Stimulated activated CD8-positive, alpha-beta memory T cell treated with anti-CD3 and anti-CD28 coated beads, Interleukin-2, amount 100 ng/mL, for 48 hours (primary cell): ENCODE data around the gene PBOV1.

Experiments
- DNase-seq, 2 donors: peaks; one replicate each; pipeline ENCODE4 v3.0.0-alpha.2; 2020; ENCODE audit warnings: low read depth in 2 of 2

PBOV1 gene

DNA sequence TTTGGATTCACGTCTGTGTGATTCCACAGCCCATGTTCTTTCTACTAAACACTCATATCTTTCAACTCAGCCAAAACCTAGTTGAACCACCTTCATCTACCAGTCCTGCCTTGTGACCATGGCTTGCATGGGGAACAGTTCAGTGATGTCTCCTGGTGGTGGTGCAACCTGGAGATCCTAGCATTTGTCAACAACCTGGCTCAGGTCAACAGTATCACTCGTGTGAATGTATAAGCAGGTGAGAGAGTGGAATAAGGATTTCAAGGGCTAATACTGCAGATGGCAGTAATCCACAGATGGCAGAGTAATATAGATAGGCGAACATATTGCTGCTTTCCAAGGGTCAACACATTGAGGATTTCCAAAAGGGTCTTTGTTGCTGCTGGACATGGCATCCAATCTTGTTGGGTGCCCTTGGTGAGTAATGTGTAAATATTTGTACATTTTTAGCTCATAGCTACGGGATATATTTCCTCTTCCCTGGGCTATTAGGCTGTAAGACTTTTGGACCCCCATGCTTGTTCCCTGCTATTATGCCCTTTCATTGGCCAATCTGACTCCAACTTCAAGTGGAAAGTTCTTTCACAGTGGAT is 13.4 kb downstream of the PBOV1 start:
- no peak for DNase-seq

GRCh38 chr6:138204303-138204702 is 14.0 kb downstream of the PBOV1 start:
- DNase-seq = no peak

DNA sequence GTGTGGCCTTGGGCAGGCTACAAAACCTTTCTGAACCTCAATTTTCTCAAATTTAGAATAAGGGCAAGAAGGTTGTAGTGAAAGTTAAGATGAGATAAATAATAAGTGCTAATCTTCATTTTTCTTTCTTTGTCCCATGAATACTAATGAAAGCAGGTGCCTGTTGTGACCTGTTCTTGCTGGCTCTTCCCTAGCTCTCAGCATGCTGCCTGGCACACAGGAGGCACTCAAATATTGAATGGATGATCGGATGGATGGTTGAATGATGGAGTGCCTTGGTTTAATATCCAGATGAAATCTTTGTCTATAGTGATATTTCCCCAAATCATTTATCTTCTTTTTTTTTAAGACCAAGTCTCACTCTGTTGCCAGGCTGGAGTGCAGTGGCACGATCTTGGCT is 15.0 kb downstream of the PBOV1 start:
- DNase-seq = no peak

DNA sequence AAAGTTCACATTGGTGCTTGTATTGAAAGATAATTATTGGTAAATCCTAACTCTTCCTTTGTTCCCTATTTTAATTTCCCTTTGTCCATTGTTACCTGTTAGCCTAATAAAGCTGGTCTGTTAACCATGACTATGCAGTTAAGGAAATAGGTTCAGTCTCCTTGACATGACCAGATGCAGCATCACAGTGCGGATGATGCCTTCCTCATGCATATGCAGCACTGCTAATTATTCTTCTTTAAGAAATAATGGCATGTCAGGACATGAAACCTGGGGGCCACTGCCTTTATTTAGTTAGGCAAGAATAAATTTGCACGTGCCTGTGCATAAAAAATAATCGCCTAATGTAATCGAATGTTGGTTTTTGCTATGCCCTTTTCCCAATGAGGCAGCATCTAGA is 16.5 kb downstream of the PBOV1 start:
- no peak for DNase-seq

DNA sequence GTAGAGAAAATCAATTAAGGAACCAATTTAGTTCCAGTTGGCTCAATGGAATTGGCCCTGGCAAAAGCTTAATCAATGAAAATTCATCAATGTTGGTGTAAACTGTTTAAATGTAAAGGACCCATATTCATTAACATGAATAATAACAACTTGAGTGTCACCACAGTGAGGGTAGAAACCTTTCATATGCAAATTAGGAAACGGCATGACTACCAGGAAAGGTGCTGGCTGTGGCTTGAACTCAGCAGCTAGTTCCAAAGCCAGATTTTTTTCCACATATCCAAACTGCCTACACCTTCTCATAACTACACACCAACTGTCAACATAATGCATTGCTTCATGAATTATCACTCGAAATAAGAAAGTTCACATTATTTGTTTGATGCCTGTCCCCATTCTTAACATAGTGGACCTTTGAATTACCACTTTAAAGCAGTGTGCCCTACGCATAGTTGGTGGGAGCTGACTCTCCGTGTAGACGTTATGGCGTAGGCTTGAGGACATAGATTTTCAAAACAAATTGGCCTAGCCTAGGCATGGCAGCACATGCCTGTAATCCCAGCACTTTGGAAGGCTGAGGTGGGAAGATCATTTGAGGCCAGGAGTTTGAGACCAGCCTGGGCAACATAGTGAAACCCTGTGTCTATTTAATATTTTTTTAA is 19.7 kb downstream of the PBOV1 start:
- no peak for DNase-seq

DNA sequence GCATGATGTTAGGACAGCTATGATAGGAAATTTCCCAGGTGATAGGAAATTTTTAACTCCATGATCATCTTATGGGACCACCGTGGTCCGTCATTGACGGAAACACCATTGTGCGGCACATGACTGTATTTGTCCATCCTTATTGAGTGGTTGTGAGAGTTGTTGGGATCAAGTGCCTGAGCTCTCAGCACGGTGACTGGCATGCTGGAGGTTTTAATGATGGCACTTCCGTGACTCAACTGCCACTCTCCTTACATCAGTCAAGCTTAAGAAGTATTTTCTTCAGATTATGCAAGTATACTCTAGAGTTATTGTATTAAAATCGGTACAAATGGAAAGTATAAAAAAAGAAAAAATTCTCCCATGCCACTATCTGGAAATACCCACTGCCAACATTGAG is 20.7 kb downstream of the PBOV1 start:
- DNase-seq = no peak

DNA sequence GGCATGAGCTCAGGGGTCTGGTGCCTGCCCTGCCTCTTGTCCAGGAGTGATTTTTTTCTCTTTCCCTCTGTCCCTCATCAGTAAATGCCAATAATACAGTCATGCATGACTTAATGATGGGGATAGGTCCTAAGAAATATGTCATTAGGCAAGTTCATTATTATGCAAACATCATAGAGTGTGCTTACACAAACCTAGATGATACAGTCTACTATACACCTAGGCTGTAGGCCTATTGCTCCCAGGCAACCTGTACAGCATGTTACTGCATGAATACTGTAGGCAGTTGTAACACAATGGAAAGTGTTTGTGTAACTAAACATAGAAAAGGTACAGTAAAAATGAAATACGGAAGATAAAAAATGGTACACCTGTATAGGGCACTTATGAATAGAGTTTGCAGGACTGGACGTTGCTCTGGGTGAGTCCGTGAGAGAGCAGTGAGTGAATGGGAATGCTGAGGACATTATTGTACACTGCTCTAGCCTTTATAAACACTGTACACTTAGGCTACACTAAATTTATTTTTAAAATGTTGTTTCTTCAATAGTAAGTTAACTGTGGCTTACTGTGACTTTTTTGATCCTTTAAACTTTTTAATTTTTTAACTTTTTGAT is 22.1 kb downstream of the PBOV1 start:
- DNase-seq = no peak

- DNase-seq = no peak
Observed at GRCh38 chr6:138194287-138194686, 24.0 kb downstream of the PBOV1 start.

DNA sequence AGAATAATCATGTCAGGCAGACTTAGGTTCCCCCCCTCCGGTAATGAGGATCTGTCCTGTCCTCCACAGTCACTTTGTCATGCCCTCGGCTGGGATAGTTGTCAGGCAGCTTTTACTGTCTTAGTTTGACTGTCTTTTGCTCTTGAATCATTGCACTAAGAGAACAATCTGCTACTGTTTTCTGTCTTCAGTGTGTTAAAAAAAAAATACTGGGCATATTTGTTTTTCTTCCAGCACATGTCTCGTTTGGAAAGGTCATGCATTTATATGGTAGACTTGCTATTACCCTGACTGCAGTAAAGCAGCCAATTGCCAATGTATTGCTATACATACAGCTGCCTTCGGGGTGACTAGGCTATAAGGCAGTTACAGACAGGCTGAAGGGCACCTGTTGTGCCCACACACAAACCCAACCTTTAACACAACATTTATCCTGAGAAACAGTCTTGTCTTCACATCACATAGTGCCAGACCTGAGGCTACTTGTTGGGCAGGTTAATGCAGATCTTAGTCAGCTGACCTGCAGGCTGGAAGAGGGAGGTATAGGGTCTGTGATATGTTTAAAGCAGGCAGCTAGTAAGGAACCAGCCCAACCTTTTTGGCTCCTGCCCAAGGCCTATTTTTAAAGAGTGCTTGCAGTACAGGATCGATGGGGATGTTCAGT is 29.9 kb downstream of the PBOV1 start:
- DNase-seq = no peak

DNA sequence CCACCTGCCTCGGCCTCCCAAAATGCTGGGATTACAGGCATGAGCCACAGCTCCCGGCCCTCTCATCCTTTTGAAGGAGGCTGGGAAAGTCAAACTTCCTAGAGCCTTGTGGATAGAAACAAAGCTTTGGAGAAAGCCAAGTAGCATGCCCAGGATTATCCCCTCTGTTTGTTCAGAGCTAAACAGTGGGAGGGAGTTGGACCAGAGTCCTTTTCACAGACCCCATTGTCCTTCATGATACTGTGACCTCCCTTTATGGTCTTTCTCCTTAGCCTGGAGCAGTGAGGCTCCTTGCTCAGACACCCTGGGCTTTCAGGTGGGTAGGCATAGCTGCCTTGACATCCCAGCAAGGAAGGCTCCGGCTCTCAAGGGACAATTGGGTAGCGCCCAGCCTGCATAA is 31.1 kb downstream of the PBOV1 start:
- DNase-seq = no peak

DNA sequence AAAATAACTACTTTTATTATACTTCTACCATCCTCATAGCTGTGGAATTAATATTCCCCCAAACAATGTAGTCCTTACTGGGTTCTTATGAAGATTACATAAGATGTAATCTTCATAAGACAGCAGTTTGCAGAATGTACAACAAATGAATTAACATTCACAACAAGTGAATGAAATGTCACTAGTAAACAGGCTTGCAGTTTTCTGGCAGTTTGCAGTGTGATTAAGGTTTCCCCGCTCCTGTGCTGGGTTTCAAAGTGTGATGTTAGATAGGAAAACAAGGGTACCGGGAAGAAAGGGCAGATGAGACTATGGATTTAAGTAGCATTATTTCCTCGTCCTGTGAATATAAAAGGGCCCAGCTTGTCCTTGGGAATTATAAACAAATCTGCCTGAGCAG is 34.1 kb downstream of the PBOV1 start:
- DNase-seq = no peak

DNA sequence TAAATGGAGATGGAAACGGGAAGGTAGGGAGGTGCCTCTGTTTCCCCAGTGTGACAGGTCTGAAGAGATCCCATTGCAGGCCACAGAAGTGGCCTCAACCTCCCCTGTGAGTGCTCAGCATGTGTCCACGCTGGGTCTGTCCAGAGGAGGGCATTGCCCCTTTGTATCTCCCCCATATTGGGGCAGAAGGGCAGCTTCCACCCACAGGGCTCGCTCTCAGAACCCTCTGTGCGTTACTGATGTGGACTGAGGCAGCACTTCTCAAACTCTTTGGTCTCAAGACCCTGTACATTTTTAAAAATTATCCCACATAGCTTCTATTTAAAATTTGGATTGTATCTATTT is 34.5 kb downstream of the PBOV1 start:
- no peak for DNase-seq

GRCh38 chr6:138182939-138183789 is 35.1 kb downstream of the PBOV1 start:
- DNase-seq = no peak

DNA sequence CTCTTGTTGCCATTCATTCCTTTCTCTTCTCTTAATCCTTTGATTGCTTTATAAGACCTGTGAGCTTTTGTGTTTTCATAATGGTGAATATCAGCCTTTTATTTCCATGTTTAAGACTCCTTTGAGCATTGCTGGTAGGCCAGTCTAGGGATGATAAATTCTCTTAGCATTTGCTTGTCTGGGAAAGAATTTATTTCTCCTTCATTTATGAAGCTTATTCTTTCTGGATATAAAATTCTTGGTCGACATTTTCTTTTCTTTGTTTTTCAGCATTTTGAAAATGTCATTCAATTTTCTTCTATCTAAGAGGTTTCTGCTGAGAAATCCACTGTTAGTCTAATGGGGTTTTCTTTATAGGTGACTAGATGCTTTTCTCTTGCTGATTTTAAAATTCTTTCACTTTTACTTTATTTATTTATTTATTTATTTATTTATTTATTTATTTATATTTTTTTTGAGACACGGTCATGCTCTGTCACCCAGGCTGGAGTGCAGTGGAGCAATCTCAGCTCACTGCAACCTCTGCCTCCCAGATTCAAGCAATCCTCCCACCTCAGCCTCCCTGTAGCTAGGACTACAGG is 41.5 kb downstream of the PBOV1 start:
- DNase-seq = no peak

DNA sequence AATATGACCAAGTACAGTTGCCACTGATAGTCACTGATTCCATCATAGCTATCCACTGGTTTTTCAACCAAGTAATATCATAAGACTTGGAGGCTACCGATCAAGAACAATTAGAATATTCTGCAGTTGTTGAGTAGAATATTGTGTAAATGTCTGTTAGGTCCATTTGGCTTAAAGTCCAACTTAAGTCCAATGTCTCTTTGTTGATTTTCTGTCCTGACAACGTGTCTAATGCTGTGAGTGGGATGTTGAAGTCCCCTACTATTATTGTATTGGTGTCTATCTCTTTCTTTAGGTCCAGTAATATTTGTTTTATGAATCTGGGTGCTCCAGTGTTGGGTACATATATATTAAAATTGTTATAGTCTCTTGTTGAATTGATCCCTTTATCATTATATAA is 42.7 kb downstream of the PBOV1 start:
- DNase-seq = no peak
